NCI-H2107 treated with DMSO at 0.1 percent for 48 hours (cell line): Measurements from ENCODE around the gene TRABD2A.
"Not testable (repeated sequence)": the region's sequence is repeated elsewhere in the genome, so short reads cannot be mapped to it uniquely, and the experiment has no call there.

ENCODE experiments used
- DNase-seq: peaks from one replicate; lab custom pipeline; 2025; ENCODE audit not compliant: unreplicated experiment; lab: John Stamatoyannopoulos, UW

TRABD2A gene, protein sequence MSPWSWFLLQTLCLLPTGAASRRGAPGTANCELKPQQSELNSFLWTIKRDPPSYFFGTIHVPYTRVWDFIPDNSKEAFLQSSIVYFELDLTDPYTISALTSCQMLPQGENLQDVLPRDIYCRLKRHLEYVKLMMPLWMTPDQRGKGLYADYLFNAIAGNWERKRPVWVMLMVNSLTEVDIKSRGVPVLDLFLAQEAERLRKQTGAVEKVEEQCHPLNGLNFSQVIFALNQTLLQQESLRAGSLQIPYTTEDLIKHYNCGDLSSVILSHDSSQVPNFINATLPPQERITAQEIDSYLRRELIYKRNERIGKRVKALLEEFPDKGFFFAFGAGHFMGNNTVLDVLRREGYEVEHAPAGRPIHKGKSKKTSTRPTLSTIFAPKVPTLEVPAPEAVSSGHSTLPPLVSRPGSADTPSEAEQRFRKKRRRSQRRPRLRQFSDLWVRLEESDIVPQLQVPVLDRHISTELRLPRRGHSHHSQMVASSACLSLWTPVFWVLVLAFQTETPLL

GRCh38 chr2:84880645-84881521 lies at the start of gene TRABD2A:
TSS of gene TRABD2A (minus strand) at chr2:84881084. CDS start at chr2:84881039, 45 bp downstream.
- no peak for DNase-seq

DNA sequence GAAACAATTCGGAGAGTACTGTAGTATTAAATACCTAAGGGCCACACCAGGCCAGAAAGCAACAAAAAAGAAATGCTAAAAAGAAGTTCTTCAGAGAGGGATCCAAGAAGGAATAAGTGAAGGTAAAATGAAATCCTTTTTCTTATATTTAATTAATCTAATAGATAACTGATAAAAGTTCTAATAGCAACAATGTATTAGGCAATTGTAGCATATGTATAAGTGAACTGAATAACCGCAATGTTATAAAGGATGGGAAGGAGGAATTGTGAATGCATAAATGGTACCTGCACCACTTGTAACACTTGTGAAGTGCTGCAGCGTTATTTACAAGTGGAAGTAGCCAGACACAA lies 46.4 kb upstream of the TRABD2A start:
- DNase-seq = no peak

- DNase-seq = peak; percentile 85
Measured at GRCh38 chr2:84925724-84926376, 45.0 kb upstream of the TRABD2A start.

- no peak for DNase-seq
Measured at GRCh38 chr2:84925336-84925723, 44.4 kb upstream of the TRABD2A start.

GRCh38 chr2:84924173-84925106 lies 43.6 kb upstream of the TRABD2A start:
- no peak for DNase-seq

DNA sequence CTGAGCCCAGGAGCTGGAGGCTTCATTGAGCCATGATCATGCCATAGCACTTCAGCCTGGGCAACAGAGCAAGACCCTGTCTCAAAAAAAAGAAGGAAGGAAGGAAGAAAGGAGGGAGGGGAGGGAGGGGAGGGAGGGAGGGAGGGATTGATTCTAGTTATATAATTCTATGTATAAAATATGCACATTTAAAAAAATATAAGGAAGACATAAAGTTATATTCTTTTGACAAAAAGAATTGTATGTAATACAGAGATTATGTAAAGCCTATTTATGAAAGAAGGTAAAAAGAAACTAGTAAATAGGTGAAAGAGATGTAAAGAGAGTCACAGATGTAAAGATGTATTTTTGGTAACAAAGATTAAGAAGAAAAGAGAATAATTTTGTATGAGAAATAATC lies 42.1 kb upstream of the TRABD2A start:
- DNase-seq = no peak

- no peak for DNase-seq
Measured at GRCh38 chr2:84919885-84920580, 39.1 kb upstream of the TRABD2A start.

DNA sequence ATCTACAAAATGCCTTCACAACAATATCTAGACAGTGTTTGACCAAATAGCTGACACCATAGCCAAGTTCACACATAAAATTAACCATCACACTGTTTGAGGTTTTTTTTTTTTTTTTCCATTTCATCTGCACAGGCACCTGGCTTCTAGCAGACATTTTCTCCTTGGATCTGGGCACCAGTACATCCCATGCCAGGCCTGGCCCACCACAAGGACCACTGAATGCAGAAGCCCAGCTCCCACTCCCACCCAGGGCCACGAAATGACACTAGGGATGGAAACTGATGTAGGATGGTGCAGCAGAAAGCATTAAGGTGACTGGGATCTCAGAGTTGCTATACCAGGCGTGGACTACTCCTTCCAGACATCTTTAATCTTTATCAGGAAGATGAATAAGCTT lies 37.5 kb upstream of the TRABD2A start:
- DNase-seq = no peak

- DNase-seq = not testable (repeated sequence)
Measured at GRCh38 chr2:84917821-84918220, 36.9 kb upstream of the TRABD2A start.

- not testable (repeated sequence) for DNase-seq
Measured at GRCh38 chr2:84915675-84916074, 34.8 kb upstream of the TRABD2A start.

GRCh38 chr2:84914334-84914733 lies 33.5 kb upstream of the TRABD2A start:
- DNase-seq = no peak

- no peak for DNase-seq
Measured at GRCh38 chr2:84912984-84913383, 32.1 kb upstream of the TRABD2A start.

DNA sequence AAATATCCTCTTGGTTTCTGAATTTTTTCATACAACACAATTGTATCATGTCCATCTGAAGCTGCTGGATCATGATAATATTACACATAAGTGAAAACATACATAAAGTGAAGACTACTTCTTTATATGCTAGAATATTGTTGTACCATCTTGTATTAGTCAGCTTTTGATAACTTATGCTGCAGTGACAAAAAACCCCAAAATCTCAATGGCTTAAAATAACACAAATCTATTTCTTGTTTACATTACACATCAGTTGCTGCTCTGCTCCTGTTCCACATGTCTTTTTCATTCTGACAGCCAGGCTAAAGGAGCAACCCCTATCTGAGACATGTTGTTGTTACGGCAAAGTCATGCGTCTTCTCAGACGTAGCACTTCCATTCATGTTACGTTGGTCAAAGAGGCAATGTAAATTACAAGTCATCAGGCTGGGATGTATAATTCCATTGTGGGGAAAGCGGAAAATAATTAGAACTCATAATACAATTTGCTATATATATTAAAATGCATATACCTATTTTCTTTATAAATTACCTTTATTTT lies 30.3 kb upstream of the TRABD2A start:
- no peak for DNase-seq

DNA sequence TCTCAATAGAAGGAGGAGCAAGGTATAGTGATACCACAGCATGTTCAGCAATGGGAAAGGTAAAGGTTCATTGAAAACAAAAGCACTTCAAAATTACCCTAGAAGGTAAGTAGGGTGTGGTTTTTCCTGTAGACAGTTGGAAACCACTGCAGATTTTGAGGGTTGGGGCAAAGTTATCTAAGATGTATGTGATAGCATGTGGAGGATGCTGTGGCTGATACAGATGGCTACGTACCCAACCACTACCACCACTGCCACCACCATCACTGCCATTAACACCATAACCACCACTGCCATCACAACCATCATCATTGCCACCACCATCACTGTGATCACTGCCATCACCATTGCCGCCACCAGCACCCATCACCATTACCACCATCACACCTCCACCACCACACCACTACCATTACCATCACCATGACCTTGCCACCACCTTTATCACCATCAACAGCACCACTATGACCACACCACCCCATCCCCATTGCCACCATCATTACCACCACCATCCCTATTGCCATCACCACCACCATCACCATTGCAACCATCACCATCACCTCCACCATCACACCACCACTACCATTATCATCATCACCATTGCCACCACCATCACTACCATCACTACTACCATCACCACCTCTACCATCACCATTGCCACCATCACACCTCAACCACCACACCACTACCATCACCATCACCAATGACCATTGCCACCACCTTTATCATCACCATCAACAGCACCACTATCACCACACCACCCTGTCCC lies 28.2 kb upstream of the TRABD2A start:
- DNase-seq = no peak

- no peak for DNase-seq
Measured at GRCh38 chr2:84906900-84907714, 26.2 kb upstream of the TRABD2A start.

DNA sequence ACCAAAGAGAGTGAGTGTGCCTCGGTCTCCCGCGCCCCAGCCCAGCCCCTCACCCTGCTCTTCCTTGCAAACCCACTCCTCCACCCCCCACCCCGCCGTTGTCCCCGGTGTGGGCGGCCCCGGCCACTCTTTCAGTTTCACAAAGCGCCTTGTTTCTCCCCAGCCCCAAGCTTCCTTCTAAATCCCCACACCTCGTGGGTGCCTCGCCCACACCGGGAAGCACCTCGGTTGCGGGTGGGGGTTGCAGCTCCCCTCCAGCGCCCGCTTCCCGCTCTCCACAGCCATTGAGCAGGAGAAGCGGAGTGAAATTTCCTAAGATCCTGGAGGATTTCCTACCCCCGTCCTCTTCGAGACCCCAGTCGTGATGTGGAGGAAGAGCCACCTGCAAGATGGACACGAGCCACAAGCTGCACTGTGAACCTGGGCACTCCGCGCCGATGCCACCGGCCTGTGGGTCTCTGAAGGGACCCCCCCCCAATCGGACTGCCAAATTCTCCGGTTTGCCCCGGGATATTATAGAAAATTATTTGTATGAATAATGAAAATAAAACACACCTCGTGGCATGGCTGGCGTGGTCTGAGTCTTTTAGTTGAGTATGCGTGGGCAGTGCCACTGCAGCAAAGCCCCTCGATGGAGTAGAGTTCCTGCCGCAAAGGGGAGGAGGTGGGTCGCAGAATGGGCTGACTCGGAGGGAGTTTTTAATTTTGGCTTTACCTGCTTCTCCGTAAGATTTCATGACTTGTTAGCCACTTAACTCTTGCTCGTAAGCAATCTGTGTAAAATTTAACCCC lies 25.4 kb upstream of the TRABD2A start:
- no peak for DNase-seq
